Stimulated activated CD8-positive, alpha-beta memory T cell treated with anti-CD3 and anti-CD28 coated beads, Interleukin-2, amount 100 ng/mL, for 1 hour (primary cell): Measurements from ENCODE around the gene PRKN.

Source experiments
- DNase-seq, 2 donors: peaks; one replicate each; pipeline ENCODE4 v3.0.0-alpha.2; 2020; ENCODE audit warnings: low read depth in 2 of 2

PRKN gene

DNA sequence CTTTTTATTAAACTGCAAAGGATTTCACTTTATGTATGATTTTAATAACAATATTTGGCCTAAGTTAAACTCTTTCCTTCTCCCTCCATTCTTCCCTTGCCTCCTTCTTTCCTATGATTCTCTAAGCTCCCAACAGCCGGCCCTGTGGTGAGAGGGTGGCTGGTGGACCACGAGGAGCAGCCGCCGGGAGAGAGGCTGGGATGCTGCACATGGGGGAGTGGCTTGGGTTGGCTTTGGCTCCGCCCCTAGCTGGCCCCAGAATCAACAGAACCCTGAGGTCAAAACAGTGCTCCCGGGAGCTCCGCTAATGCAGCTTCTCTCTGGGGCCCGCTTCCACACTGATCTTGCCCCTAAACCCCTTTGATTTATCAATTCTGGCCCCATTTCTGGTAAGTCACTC lies 1063.9 kb downstream of the PRKN start:
- no peak for DNase-seq

DNA sequence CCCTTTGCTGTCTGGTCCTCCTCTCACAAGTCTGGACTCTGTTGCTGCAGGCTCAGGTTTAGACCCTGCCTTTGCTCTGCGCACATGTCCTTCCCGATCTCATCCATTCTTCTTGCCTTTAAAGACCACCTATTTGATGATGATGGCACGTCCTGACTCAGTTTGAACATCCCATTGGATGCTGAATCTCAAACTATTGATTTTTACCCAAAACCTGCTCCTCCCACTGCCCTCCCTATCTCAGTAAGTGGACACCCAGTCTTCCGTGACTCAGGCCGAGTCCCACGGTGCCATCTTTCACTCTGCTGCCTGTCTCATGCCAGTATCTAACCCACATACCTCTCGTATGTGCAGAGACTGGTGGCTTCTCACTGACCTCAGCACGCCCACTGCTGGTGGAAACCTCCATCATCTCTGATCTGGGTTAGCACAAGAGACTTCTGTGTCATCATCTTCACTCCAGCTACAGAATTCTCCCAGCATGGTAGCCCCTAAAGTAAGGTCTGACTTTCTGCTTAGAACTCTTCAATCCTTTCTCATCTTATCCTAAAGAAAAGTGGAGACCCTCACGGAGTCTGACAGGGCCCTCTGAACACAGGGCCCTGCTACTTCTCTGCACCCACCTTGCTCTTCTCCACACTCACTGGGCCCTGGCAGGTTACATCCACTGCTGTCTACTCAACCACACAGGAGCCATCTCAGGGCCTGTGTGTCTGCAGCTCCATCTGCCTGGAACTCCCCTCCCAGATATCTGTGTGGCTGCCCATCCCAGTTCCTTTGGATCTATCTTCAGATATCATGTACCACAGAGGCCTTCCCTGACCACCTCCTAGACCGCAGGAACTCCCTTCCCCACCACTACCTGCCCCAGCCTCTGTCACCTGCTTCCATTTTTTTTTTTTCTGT lies 1066.6 kb downstream of the PRKN start:
- DNase-seq: no peak

GRCh38 chr6:161658211-161658610 lies 1069.4 kb downstream of the PRKN start:
- no peak for DNase-seq

DNA sequence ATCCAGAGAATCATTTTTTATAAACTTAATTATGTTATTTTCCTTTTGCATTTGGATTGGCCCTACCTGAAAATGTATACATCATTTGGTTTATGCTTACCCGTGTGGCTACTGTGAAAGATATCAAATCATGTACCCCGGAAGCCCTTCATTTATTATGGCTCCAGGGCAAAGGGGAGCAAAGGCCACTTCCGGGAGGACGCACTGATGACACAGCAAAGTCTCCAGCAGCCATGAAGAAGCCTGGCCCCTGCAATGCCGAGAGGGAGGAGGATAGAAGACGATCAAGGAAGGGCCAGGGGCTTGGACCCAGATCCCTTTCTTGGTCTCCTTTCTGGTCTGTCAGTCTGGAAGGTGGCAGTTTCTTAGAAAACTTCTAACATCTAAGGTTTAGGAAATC lies 1073.4 kb downstream of the PRKN start:
- no peak for DNase-seq

DNA sequence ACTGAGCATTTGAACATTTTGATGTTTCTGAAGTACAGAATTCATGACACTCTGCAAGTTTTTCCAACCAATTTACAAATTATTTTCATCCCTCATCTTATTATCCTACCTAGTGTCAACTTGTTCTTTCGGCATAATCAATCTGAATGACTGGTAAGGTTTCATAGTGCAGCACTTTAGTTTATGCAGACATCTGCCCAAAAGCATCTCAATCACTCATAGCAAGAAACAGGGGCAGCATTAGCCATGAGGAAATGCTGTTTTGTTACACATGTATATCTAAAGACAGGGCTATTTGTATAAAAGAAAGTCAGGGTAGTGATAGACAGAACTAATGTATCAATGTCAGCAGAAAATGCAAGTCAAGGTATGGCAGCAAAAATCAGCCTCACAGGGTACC lies 1075.6 kb downstream of the PRKN start:
- DNase-seq: no peak

- no peak for DNase-seq
Measured at GRCh38 chr6:161649841-161650240, 1077.7 kb downstream of the PRKN start.

GRCh38 chr6:161649068-161649467 lies 1078.5 kb downstream of the PRKN start:
- DNase-seq: no peak

GRCh38 chr6:161647234-161647633 lies 1080.3 kb downstream of the PRKN start:
- no peak for DNase-seq

DNA sequence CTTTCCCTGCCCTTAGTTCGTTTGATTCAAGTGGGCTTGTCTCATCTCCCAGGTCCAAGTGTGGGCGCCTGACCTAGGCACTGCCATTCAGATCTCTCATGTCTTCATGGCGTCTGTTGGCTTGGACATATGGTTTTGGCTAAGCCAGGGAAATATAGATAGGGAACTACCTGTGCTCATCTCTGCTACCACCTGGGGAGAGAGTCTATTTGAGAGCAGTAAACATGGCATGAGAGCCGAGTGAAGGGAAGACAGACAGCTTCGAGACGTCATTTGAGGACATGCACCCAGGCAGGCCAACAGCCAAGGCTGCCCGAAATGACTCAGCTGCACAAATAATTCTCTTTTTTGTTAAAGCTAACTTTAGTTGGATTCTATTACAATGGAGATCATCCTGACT lies 1083.0 kb downstream of the PRKN start:
- no peak for DNase-seq

- no peak for DNase-seq
Measured at GRCh38 chr6:161641175-161641574, 1086.4 kb downstream of the PRKN start.

GRCh38 chr6:161639772-161640171 lies 1087.8 kb downstream of the PRKN start:
- DNase-seq: no peak

DNA sequence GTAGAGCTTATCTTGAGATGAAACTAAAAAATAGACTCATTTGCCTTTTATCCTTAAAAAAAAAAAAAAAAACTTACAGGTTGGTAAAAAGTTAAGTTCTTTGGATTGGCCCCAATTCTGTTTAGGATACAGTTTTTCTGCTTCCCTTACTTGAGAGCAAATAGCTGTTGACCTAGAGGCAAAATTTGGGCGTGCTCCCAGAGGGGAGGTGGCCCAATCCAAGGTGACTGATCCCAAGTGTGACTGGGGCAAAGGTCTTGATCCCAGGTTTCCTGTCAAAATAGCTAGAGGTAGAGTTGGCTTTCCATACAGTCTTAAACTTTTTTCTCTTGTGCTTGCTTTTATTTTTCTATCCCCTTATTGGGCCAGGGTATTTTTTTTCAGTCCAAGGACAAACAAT lies 1089.9 kb downstream of the PRKN start:
- DNase-seq: no peak

- no peak for DNase-seq
Measured at GRCh38 chr6:161636882-161637430, 1090.6 kb downstream of the PRKN start.

- DNase-seq: no peak
Measured at GRCh38 chr6:161635975-161636374, 1091.6 kb downstream of the PRKN start.

DNA sequence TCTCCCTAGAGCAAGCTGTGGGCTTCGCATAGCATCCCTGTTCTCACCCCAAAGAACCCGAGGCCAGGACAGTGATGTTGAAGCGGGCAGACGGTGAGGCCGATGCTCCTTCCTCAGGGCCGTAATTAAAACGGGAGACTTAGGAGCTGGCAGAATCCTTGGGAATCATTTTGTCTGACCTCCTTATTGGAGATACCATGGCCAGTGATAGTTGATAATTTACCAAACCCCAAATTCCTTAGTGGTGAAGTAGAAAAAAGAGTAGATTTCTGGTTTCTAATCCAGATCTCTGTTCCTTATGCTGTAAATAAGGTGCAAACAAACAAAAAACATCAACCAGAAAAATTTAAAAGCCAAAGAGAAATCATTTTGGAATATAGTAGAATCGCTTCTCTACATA lies 1092.7 kb downstream of the PRKN start:
- no peak for DNase-seq

GRCh38 chr6:161631676-161632194 lies 1095.8 kb downstream of the PRKN start:
- DNase-seq: no peak

DNA sequence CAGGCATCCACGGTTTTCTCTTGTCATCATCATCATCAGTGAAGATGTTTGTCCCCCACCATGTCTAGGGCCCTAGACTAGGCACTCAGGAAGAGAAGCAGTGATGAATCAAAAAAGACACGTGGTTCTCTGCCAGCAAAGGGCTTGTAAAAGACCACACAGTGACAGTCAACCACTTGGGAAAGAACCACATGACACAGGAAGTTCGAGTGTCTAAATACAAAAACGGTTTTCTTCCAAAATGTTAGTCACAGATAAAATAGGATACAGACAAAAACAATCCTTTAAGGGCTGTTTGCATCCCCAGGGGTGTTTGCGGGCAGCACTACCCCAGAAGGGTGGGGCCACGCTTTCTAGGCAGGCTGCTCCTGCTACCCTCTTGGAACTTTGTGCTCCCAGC lies 1096.9 kb downstream of the PRKN start:
- no peak for DNase-seq

GRCh38 chr6:161626132-161626676 lies 1101.4 kb downstream of the PRKN start:
- DNase-seq: no peak

DNA sequence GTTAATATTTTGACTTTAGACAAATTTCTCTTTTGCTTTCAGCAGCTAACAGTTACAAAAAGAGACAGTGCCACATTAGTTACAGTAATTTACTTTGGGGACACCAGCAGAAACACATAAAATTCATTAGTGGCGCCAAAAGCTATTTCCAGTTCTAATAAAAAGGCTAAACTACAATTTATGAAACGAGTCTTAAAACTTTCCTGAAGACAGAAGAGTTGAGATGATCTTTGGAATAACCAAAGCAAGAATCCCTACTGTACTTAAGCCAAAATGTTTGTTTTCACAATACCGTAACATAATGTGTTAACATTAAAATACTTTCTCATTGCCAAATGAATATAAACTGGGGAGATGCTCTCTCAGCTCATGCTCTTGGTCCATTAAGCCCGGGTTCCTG lies 1103.5 kb downstream of the PRKN start:
- DNase-seq: no peak

DNA sequence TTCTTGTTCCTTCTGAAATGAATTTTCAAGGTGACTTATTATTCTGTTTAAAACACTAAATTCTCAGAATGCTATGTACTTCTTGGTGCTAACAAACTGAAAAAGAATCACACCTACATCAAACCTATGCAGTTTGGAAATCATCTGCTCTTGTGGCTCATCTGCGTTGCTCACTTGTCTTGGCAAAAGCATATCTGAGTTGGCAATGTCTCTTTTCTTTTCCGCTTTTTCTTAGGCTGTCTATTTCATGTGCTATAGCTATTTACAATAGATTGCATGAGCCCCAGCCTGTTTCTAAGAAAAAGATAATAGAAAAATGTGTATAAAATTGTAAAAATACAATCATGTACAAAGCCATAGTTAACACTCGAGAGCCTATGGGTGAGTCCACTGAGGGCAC lies 1104.8 kb downstream of the PRKN start:
- no peak for DNase-seq

DNA sequence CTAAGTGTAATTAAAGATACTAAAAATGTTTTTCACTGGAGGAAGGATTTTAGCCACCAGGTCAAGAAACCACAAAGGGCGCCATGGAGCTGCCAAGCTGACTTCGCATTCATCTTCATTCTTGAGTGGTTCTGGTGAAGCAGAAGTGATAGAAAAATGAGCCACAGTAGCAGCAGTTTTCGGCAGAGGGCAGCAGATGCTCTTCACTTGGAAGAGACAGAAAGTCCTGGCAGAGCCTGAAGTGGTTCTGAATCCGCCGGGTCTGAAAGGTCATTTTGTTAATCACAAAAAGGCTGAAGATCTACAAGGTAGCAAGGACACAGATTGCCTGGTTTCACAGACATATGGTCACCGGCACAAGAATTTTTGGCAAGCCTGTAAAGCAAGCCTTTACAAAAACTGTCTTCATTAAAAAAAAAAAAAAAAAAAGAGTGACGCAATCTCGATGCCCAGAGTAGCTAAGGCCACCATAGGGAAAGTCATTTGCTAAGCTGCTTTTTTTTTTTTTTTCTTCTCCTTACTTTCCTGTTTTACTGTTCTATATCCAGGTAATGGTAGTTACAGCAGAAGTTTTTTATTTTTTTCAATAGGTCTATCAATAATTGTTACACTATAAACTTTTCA lies 1108.6 kb downstream of the PRKN start:
- no peak for DNase-seq

GRCh38 chr6:161613711-161614110 lies 1113.9 kb downstream of the PRKN start:
- no peak for DNase-seq

GRCh38 chr6:161608771-161609170 lies 1118.8 kb downstream of the PRKN start:
- DNase-seq: no peak
